Large intestine (tissue), 3 donors: ENCODE results near the gene SLC47A2. TPM values are rescaled to one million over a fixed set of nuclear protein-coding genes. Genes with fewer than 3 reads are reported as not detected.
"Not testable (repeated sequence)": the region's sequence is repeated elsewhere in the genome, so short reads cannot be mapped to it uniquely, and the experiment has no call there.

Experiments
- DNase-seq, 2 donors: peaks; one replicate each; pipeline versions ENCODE4 v3.0.0 to v3.0.0-alpha.2; 2013
- H3K27ac ChIP-seq: one replicate; pipeline ENCODE4 v1.5.1; 2013; ENCODE audit warnings: low read length
- H3K27me3 ChIP-seq: 2 replicates; pipeline ENCODE4 v1.6.1; 2013; ENCODE audit warnings: low read length; ENCODE audit not compliant: control insufficient read depth, insufficient read depth
- H3K36me3 ChIP-seq: 2 replicates; pipeline ENCODE4 v1.6.1; 2013; ENCODE audit warnings: low read length; ENCODE audit not compliant: control insufficient read depth, insufficient read depth
- H3K4me1 ChIP-seq: one replicate; pipeline ENCODE4 v1.6.1; 2013; ENCODE audit warnings: low read length; ENCODE audit not compliant: control insufficient read depth, insufficient read depth
- H3K4me3 ChIP-seq: one replicate; pipeline ENCODE4 v1.5.1; 2013; ENCODE audit warnings: low read length
- H3K9me3 ChIP-seq: one replicate; pipeline ENCODE4 v1.6.1; 2013; ENCODE audit warnings: mild to moderate bottlenecking, low read depth, low read length, moderate library complexity; ENCODE audit not compliant: control insufficient read depth
- WGBS: methylation state at CpG from one replicate; pipeline ENCODE4 v1.1.5; 2013; ENCODE audit warnings: low lambda C conversion rate; ENCODE audit not compliant: insufficient coverage; 5-methylcytosine and 5-hydroxymethylcytosine counted together
- polyA plus RNA-seq: library from polyadenylated mRNA; unstranded; fragments of 120-200 nt; gene quantifications from one replicate; pipeline ENCODE4 v1.2.1, GENCODE V29; 2013

The SLC47A2 gene
- polyA plus RNA-seq, 1 donor, result 0.54 TPM

DNA sequence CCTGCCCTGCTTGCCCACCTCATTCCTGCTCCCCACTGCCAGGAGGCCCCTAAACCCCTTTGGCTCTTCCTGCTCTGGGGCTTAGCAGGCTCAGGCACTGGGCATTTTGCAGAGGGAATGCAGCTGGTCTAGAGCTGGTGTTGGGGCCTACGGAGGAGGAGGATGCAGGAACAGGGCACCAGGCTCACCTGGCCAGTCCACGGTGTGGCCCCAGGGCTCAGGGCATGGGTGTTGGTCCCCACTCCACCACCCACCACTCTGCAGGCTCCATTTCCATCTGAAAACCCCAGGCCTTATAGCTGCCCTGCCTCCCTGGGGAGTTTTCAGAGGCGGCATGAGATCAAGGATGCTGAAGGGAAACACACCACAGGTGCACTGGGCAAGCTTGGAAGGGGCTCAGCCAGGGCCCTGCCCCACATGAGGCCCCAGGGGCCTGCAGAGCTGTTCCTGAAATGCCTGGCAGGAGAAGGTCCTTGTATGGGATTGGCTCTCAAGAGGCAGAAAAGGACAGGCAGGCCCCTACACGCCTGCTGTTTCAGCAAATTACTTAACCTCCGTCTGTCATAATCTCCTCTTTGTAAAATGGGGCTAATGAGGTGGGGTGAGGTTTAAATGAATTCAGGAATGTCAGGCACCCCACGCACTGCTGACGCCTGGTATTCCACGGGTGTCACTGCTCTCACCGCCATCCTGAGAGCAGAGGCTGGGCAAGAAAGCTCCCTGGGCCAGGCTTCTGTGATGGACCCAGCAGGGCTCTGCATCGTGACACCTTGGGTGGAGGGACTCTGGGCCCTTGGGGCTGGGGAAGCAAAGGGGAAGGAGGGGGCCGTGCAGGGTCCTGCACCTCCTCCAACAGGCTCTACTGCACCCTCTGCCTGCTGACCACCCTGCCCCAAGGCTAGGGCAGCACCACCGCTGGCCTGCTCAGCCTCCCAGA lies 9.3 kb downstream of the SLC47A2 start:
- Histone ChIP-seq H3K27me3 (no peaks in the 10 kb centered on the region), H3K4me3 (no peak overlapping the region), H3K9me3 (no peaks in the 10 kb centered on the region), H3K4me1 (peaks cover 6% of the 10 kb centered on the region), H3K36me3 (no peaks in the 10 kb centered on the region), H3K27ac (no peak overlapping the region)
- no CpG with 5 or more reads among the region's 12 CpGs for WGBS
- DNase-seq, result no peak

DNA sequence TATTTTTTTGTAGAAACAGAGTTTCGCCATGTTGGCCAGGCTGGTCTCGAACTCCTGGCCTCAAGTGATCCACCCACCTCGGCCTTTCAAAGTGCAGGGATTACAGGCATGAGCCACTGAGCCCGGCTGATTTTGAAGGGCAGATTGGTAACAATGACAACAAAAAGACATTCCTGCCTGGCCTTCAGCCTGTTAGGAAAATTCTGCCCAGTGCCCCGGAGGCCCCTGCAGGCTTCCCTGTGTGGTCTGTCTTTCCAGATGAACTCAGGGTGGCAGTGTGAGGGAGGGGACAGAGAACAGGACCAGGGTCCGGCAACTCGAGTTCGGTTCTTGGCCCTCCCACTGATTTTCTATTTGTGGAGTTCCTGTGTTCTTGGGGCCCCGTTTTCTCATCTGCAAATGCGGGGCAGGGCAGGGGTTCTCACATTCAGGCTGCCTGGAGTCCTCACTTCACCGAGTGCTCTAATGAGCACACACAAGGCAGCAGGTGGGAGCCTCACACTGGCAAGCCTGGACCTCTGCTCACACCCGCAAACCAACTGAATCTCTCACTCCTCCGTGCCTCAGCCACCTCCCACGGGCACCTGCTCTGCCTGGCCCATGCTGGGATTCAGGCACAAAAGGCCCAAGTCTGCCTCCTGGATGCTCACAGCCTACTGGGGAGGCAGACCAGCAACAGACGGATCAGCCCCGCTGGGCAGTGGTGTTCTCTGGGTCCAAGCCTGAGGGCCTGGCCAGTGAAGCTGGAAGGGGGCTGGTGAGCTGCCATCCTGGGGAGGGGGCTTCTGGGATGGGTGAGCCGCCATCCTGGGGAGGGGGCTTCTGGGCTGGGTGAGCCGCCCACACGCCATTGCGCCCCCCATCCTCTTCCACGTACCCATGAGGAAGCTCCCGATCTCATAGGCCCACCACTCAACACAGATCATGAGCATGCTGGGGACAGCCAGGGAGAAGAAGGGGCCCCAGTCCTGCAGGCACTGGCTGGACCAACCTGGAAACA lies 10.3 kb downstream of the SLC47A2 start:
- Histone ChIP-seq H3K27ac (no peak overlapping the region), H3K27me3 (no peaks in the 10 kb centered on the region), H3K36me3 (no peaks in the 10 kb centered on the region), H3K9me3 (no peaks in the 10 kb centered on the region), H3K4me3 (no peak overlapping the region), H3K4me1 (peaks cover 6% of the 10 kb centered on the region)
- DNase-seq, result no peak
- WGBS, result 80% methylated on average over 1 of the region's 22 CpGs

- Histone ChIP-seq H3K4me3 (no peak overlapping the region), H3K27ac (no peak overlapping the region), H3K36me3 (no peaks in the 10 kb centered on the region), H3K4me1 (peaks cover 6% of the 10 kb centered on the region), H3K27me3 (no peaks in the 10 kb centered on the region), H3K9me3 (no peaks in the 10 kb centered on the region)
- WGBS, result no CpG with 5 or more reads among the region's 13 CpGs
- DNase-seq, result no peak
Observed at GRCh38 chr17:19705201-19705600, 11.2 kb downstream of the SLC47A2 start.

GRCh38 chr17:19703828-19704613 lies 12.4 kb downstream of the SLC47A2 start:
- no peak overlapping the region for H3K4me3 ChIP-seq
- H3K27me3 ChIP-seq, result no peaks in the 10 kb centered on the region
- H3K9me3 ChIP-seq, result no peaks in the 10 kb centered on the region
- H3K27ac ChIP-seq, result no peak overlapping the region
- no CpG with 5 or more reads among the region's 17 CpGs for WGBS
- H3K36me3 ChIP-seq, result no peaks in the 10 kb centered on the region
- DNase-seq, result no peak
- peaks cover 6% of the 10 kb centered on the region for H3K4me1 ChIP-seq

DNA sequence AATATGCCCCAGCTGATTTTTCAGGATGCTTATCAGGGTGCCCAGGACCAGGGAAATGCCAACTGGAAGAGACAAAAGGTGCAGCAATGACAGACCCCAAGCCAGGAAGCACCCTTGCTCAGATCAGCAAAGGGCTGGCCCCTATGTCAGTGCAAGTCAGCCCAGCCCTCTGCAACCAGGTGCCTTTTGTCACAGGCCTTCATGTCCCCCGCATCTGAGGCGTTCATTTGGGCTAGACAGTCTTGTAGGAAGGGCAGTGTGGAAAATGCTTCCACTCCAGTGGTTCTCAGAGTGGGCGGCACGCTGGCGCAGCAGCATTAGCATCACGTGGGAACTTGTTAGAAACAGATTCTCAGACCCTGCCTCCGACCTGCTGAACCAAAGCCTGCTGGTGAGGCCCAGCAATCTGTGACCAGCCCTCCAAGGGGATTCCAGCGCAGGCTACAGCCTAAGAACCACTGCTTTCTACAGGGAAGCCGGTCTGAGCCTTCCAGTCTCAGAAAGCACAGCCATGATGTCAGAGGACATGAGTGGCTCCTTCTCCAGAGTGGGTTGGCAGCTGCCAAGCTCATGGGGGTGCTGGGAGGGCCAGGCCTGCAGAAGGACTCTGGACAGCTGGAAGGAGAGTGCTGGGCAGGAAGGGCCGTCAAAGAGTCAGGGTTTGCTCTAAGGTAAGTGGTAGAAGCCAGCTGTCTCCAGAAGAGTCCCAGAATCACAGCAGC lies 13.1 kb downstream of the SLC47A2 start:
- H3K27ac ChIP-seq, result no peak overlapping the region
- no peak for DNase-seq
- H3K4me3 ChIP-seq, result no peak overlapping the region
- WGBS, result no CpG with 5 or more reads among the region's 10 CpGs
- H3K27me3 ChIP-seq, result no peaks in the 10 kb centered on the region
- peaks cover 6% of the 10 kb centered on the region for H3K4me1 ChIP-seq
- no peaks in the 10 kb centered on the region for H3K36me3 ChIP-seq
- H3K9me3 ChIP-seq, result no peaks in the 10 kb centered on the region

DNA sequence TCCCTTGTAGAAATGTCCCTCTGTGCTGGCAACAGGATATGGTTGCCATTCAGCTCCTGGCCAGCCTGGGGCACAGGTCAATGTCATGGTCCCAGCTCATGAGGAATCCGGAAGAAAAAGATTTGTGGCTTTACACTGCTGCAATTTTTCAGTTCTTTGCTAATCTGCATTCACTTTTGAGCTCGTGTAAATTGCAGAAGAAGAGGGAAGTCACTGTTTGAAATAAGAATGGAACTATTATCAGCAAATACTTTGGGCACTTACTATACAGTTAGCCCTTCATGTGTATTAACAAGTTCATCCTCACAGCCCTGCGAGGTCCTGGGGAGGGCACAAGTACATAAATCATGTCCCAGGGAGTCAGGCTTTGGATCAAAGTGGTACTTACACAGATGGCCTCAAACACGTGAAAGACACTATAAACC lies 14.2 kb downstream of the SLC47A2 start:
- Histone ChIP-seq H3K9me3 (no peaks in the 10 kb centered on the region), H3K27me3 (no peaks in the 10 kb centered on the region), H3K4me3 (no peak overlapping the region), H3K36me3 (no peaks in the 10 kb centered on the region), H3K27ac (no peak overlapping the region), H3K4me1 (peaks cover 4% of the 10 kb centered on the region)
- DNase-seq, result no peak
- no CpG with 5 or more reads among the region's 4 CpGs for WGBS

DNA sequence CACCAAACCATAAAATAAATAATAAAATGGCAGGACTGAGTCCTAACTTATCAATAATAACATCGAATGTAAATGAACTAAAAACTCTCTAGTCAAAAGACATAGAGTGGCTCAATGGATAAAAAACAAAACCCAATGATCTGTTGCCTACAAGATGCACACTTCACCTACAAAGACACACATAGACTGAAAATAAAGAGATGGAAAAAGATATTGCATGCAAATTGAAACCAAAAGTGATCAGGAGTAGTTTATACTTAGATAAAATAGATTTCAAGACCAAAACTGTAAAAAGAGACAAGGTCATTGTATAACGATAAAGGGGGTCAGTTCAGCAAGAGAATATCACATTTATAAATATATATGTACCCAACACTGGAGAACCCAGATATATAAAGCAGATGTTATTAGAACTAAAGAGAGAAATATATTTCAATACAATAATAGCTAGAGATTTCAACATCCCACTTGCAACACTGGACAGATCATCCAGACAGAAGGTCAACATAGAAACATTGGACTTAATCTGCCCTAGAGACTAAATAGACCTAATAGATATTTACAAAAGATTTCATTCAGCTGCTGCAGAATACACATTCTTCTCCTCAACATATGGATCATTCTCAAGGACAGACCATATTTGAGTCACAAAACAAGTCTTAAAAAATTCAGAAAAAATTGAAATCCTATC lies 29.8 kb downstream of the SLC47A2 start:
- Histone ChIP-seq H3K4me1 (no peaks in the 10 kb centered on the region), H3K27ac (no peak overlapping the region), H3K9me3 (no peaks in the 10 kb centered on the region), H3K36me3 (no peaks in the 10 kb centered on the region), H3K4me3 (no peak overlapping the region), H3K27me3 (no peaks in the 10 kb centered on the region)
- no CpG with 5 or more reads among the region's 2 CpGs for WGBS
- no peak for DNase-seq

GRCh38 chr17:19684909-19685580 lies 31.3 kb downstream of the SLC47A2 start:
- not testable (repeated sequence) for H3K4me1 ChIP-seq, H3K4me3 ChIP-seq, H3K27me3 ChIP-seq, H3K36me3 ChIP-seq, H3K27ac ChIP-seq, DNase-seq, H3K9me3 ChIP-seq
- no CpG with 5 or more reads among the region's 32 CpGs for WGBS

DNA sequence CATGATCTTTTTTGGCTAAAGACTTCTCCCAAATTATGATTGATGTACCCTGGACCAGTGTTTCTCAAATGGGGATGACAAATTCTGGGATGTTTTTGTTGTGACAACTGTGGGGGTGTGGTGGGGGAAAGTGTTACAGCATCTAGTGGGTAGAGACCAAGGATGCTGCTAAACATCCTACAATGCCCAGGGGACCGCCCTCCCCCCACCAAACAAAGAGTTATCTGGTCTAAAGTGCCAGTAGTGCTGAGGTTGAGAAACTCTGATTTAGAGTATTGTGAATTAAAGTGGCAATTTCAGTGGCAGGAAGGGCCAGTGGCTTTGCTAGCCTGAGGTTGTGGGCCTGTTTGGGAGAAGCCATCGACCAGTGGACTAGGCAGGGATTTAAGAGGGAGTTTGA lies 33.3 kb downstream of the SLC47A2 start:
- no peaks in the 10 kb centered on the region for H3K27me3 ChIP-seq
- H3K4me1 ChIP-seq, result no peaks in the 10 kb centered on the region
- H3K4me3 ChIP-seq, result no peak overlapping the region
- no peaks in the 10 kb centered on the region for H3K9me3 ChIP-seq
- no peak overlapping the region for H3K27ac ChIP-seq
- peaks cover 2% of the 10 kb centered on the region for H3K36me3 ChIP-seq
- no peak for DNase-seq
- WGBS, result no CpG with 5 or more reads among the region's 2 CpGs
